ENCODE data around the gene CLDN15. TPM values are rescaled to one million over a fixed set of nuclear protein-coding genes. Genes with fewer than 3 reads are reported as not detected.
"Not testable (repeated sequence)": the region's sequence is repeated elsewhere in the genome, so short reads cannot be mapped to it uniquely, and the experiment has no call there.

CLDN15 gene
- total RNA-seq, 3 donors from 2014 or later, result 14.6 to 23.7 (median 15.9) TPM

GRCh38 chr7:101258243-101258731 is 20.7 kb upstream of the CLDN15 start:
- no peak for DNase-seq

GRCh38 chr7:101255796-101256195 is 18.2 kb upstream of the CLDN15 start:
- Histone ChIP-seq H3K4me1 (ENCODE audit: low read depth) (peaks cover 13% of the 10 kb centered on the region), H3K4me3 (no peak overlapping the region), H3K36me3 (ENCODE audit: low read depth) (no peaks in the 10 kb centered on the region), H3K9me3 (no peaks in the 10 kb centered on the region)
- ATAC-seq, result no peak
- no peak for DNase-seq
- intact Hi-C loops (cut with DNase I, micrococcal nuclease), result no loop called here
- no peak for TF ChIP-seq CTCF (IDR thresholded peaks at IDR 0.05)

More at GRCh38 chr7:101258243-101258731, 20.7 kb upstream of the CLDN15 start:
- no peaks in the 10 kb centered on the region for H3K36me3 ChIP-seq (ENCODE audit: low read depth)
- peak; percentile 68 for ATAC-seq
- no peaks in the 10 kb centered on the region for H3K4me1 ChIP-seq (ENCODE audit: low read depth)
- no peaks in the 10 kb centered on the region for H3K9me3 ChIP-seq
- no peak overlapping the region for H3K4me3 ChIP-seq
- intact Hi-C loops (cut with DNase I, micrococcal nuclease), result no loop called here
- TF ChIP-seq CTCF (IDR thresholded peaks at IDR 0.05), result no peak

GRCh38 chr7:101253199-101253598 is 15.6 kb upstream of the CLDN15 start:
- H3K36me3 ChIP-seq (ENCODE audit: low read depth); intact Hi-C loops (cut with DNase I, micrococcal nuclease); ATAC-seq; H3K9me3 ChIP-seq; DNase-seq; H3K4me3 ChIP-seq: not testable (repeated sequence)
- peaks cover 18% of the 10 kb centered on the region for H3K4me1 ChIP-seq (ENCODE audit: low read depth)

- peak overlapping the region; percentile 72 for H3K4me3 ChIP-seq
- intact Hi-C loops (cut with DNase I, micrococcal nuclease), result no loop called here
- TF ChIP-seq CTCF (IDR thresholded peaks at IDR 0.05), result no peak
- peaks cover 18% of the 10 kb centered on the region for H3K4me1 ChIP-seq (ENCODE audit: low read depth)
- DNase-seq (peak; percentile 99 to 100 (median 100)), ATAC-seq (peak; percentile 100)
- no peaks in the 10 kb centered on the region for H3K9me3 ChIP-seq
- H3K36me3 ChIP-seq (ENCODE audit: low read depth), result no peaks in the 10 kb centered on the region
These were observed 14.5 kb upstream of the CLDN15 start for GRCh38 chr7:101251871-101252659.

- no peak overlapping the region for H3K4me3 ChIP-seq
- intact Hi-C loops (cut with DNase I, micrococcal nuclease), result no loop called here
These were observed 12.7 kb upstream of the CLDN15 start for GRCh38 chr7:101250324-101250723.

More at GRCh38 chr7:101250324-101250723, 12.7 kb upstream of the CLDN15 start:
- Histone ChIP-seq H3K4me1 (ENCODE audit: low read depth) (peaks cover 18% of the 10 kb centered on the region), H3K9me3 (no peaks in the 10 kb centered on the region), H3K36me3 (ENCODE audit: low read depth) (no peaks in the 10 kb centered on the region)
- DNase-seq (no peak), ATAC-seq (no peak)
- no peak for TF ChIP-seq CTCF (IDR thresholded peaks at IDR 0.05)
